A172 (cell line): ENCODE measurements around the gene CFAP70. TPM values are rescaled to one million over a fixed set of nuclear protein-coding genes. Genes with fewer than 3 reads are reported as not detected.

Experiments used
- DNase-seq: peaks from one replicate; pipeline ENCODE4 v3.0.0-alpha.2; 2015; ENCODE audit warnings: low spot score
- total RNA-seq: library from RNA; depleted of rRNA; stranded (reverse); fragments of >200 nt; shearing (Covaris generic); gene quantifications from 2 replicates; pipeline ENCODE4 v1.2.3, GENCODE V29; 2014; rRNA removed

CFAP70 gene
- total RNA-seq, 1 experiment from 2014 or later = 0.36 TPM

- no peak for DNase-seq
Observed at GRCh38 chr10:73215749-73216148, 142.9 kb downstream of the CFAP70 start.

- no peak for DNase-seq
Observed at GRCh38 chr10:73211106-73211811, 147.4 kb downstream of the CFAP70 start.

GRCh38 chr10:73210395-73211105, 148.1 kb downstream of the CFAP70 start:
- DNase-seq = no peak

GRCh38 chr10:73209705-73210104, 149.0 kb downstream of the CFAP70 start:
- peak; percentile 25 for DNase-seq

- DNase-seq = no peak
Observed at GRCh38 chr10:73207883-73208282, 150.8 kb downstream of the CFAP70 start.

GRCh38 chr10:73206385-73206784, 152.3 kb downstream of the CFAP70 start:
- no peak for DNase-seq

- no peak for DNase-seq
Observed at GRCh38 chr10:73205890-73206289, 152.8 kb downstream of the CFAP70 start.

- DNase-seq = no peak
Observed at GRCh38 chr10:73205081-73205480, 153.6 kb downstream of the CFAP70 start.

Other genes starting within 250 kb of the CFAP70 start
- gene NUDT13, start 248.4 kb downstream of the CFAP70 start, total RNA-seq = 4.0 and 40.4 TPM in 2 replicates
- gene ECD, start 190.9 kb downstream of the CFAP70 start, total RNA-seq = 53.9 and 55.2 TPM in 2 replicates
- gene FAM149B1, start 190.7 kb downstream of the CFAP70 start, total RNA-seq = 7.1 and 10.4 TPM in 2 replicates
- 103 and 123 TPM in 2 replicates for gene DNAJC9, start 111.6 kb downstream of the CFAP70 start, total RNA-seq
- gene MRPS16, start 106.2 kb downstream of the CFAP70 start, total RNA-seq = 106 and 118 TPM in 2 replicates
- 200 and 216 TPM in 2 replicates for gene ANXA7, start 55.2 kb upstream of the CFAP70 start, total RNA-seq
- 0.07 and 0.60 TPM in 2 replicates for gene MSS51, start 74.7 kb upstream of the CFAP70 start, total RNA-seq
- gene PPP3CB, start 137.2 kb upstream of the CFAP70 start, total RNA-seq = 17.2 and 17.6 TPM in 2 replicates
- 28.7 and 32.3 TPM in 2 replicates for gene USP54, start 232.5 kb upstream of the CFAP70 start, total RNA-seq